Chondrocyte (in vitro differentiated cells): ENCODE results near the gene PLBD1. TPM values are rescaled to one million over a fixed set of nuclear protein-coding genes. Genes with fewer than 3 reads are reported as not detected.

Source experiments
- DNase-seq: peaks from one replicate; pipeline ENCODE4 v3.0.0; 2021; ENCODE audit warnings: mixed read lengths, low spot score
- H3K27ac Mint-ChIP-seq: one replicate; pipeline ENCODE4 v1.8.0; 2021; ENCODE audit warnings: mild to moderate bottlenecking, moderate library complexity, mixed read lengths; ENCODE audit not compliant: unreplicated experiment
- H3K27me3 Mint-ChIP-seq: 2 replicates; pipeline ENCODE4 v1.8.0; 2021; ENCODE audit warnings: low read depth, mixed read lengths
- H3K36me3 Mint-ChIP-seq: 2 replicates; pipeline ENCODE4 v1.8.0; 2021; ENCODE audit warnings: low read depth, mixed read lengths
- H3K4me1 Mint-ChIP-seq: 2 replicates; pipeline ENCODE4 v1.8.0; 2021; ENCODE audit warnings: low read depth, mild to moderate bottlenecking, mixed read lengths
- H3K4me3 Mint-ChIP-seq: one replicate; pipeline ENCODE4 v1.8.0; 2021; ENCODE audit warnings: mild to moderate bottlenecking, moderate library complexity, mixed read lengths; ENCODE audit not compliant: unreplicated experiment
- H3K9me3 Mint-ChIP-seq: 2 replicates; pipeline ENCODE4 v1.8.0; 2021; ENCODE audit warnings: low read depth, mixed read lengths
- total RNA-seq: library from RNA; stranded (reverse); gene quantifications from 3 replicates; pipeline ENCODE4 v1.2.1, GENCODE V29; 2021
- TF ChIP-seq, protein P1 (sequence below): fragments of 200-600 bp; sonication (generic); IDR thresholded peaks from 2 replicates; pipeline ENCODE4 v1.5.0; 2021; ENCODE audit warnings: antibody characterized with exemption, mild to moderate bottlenecking, moderate library complexity

PLBD1 gene
- total RNA-seq, 1 donor from 2014 or later, result 4.1 TPM

DNA sequence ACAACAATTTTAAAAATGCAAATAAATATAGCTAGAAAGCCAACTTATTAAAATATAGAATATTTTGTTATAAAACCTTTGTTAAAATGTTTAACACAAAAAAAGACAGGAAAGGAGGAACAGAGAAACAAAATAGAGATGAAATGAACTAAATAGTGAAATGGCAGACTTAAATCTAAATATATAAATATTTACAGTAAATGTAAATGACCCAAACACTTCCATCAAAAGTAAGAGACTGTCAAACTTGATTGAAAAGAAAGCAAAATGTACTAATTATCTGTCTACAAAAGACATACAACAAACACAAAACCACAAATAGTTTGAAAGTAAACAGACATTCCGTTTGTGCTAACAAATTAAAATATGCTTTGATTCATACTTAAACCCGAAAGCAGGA lies 41.7 kb downstream of the PLBD1 start:
- H3K4me3 Mint-ChIP-seq, result no peak overlapping the region
- TF ChIP-seq, protein P1, sequence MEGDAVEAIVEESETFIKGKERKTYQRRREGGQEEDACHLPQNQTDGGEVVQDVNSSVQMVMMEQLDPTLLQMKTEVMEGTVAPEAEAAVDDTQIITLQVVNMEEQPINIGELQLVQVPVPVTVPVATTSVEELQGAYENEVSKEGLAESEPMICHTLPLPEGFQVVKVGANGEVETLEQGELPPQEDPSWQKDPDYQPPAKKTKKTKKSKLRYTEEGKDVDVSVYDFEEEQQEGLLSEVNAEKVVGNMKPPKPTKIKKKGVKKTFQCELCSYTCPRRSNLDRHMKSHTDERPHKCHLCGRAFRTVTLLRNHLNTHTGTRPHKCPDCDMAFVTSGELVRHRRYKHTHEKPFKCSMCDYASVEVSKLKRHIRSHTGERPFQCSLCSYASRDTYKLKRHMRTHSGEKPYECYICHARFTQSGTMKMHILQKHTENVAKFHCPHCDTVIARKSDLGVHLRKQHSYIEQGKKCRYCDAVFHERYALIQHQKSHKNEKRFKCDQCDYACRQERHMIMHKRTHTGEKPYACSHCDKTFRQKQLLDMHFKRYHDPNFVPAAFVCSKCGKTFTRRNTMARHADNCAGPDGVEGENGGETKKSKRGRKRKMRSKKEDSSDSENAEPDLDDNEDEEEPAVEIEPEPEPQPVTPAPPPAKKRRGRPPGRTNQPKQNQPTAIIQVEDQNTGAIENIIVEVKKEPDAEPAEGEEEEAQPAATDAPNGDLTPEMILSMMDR, result no peak
- H3K36me3 Mint-ChIP-seq, result peaks cover 13% of the 10 kb centered on the region
- H3K27me3 Mint-ChIP-seq, result no peaks in the 10 kb centered on the region
- DNase-seq, result no peak
- H3K9me3 Mint-ChIP-seq, result peaks cover 42% of the 10 kb centered on the region
- no peaks in the 10 kb centered on the region for H3K4me1 Mint-ChIP-seq
- H3K27ac Mint-ChIP-seq, result no peak overlapping the region

DNA sequence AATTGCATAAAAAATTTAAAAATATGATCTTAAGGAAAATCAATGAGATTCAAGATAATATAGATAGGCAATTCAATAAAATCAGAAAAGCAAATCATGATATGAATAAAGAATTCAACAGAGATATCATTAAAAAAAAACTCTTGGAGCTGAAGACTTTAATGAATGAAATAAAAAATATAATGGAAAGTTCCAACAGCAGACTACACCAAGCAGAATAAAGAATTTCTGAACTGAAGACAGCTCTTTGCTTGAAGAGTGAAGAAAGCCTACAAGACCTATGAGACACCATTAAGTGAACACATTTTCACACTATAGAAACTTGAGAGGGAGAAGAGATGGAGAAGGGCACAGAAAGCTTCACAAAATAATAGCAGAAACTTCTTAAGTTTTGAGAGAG lies 45.9 kb downstream of the PLBD1 start:
- Mint-ChIP-seq H3K4me3 (no peak overlapping the region), H3K27me3 (no peaks in the 10 kb centered on the region), H3K9me3 (peaks cover 52% of the 10 kb centered on the region), H3K4me1 (no peaks in the 10 kb centered on the region), H3K36me3 (peaks cover 16% of the 10 kb centered on the region), H3K27ac (no peak overlapping the region)
- TF ChIP-seq, protein P1, result no peak
- DNase-seq, result no peak

DNA sequence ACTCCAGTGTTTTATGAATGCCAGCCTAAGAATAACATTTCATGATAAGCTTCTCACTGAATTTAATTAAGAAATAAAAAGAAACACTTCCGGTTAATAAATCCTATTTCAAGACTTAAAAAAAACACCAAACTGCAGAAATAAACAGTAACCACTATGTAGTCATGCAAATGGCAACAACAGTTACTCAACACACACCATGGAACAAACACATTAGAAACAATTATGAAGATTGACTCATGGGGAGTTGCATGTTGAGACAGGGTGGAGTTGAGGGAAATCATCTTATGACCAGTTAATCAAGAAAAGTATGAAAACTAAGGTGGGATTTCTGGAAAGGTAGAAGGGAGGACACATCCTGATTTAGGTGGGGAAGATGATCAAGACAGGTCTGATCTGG lies 52.7 kb downstream of the PLBD1 start:
- H3K36me3 Mint-ChIP-seq, result peaks cover 3% of the 10 kb centered on the region
- TF ChIP-seq, protein P1, result no peak
- H3K27ac Mint-ChIP-seq, result no peak overlapping the region
- peaks cover 4% of the 10 kb centered on the region for H3K9me3 Mint-ChIP-seq
- no peak overlapping the region for H3K4me3 Mint-ChIP-seq
- H3K27me3 Mint-ChIP-seq, result no peaks in the 10 kb centered on the region
- no peak for DNase-seq
- no peaks in the 10 kb centered on the region for H3K4me1 Mint-ChIP-seq

DNA sequence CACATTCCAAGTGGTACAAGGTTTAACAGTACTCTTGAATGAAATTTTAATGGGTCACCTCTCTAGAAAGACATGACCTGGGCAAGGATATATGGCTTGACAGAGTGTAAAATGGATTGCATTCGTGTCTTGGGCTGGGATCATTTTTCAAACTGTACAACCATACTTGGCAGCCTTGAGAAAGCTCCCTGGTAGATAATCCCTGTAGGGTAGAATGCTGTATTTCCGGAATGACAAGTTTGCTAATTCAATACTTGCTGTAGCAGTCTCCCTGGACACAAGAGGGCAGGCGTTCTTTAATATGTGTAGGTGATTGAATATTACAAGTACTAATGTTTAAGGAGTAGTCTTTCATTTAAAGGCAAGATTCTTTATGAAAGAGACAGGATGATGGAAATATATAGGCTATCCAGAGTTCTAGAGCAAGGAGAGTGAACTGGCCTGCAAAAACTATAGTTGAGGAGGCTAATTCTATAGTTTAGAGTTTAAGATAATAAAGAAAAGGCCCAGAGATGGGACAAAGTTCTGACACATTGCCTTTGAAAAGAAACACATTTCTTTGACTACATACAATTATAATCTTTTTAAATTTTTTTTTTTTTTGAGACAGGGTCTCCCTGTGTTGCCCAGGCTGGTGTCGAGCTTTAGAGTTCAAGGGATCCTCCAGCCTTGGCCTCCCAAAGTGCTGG lies 53.4 kb downstream of the PLBD1 start:
- DNase-seq, result no peak
- TF ChIP-seq, protein P1, result peak; percentile 69
- peaks cover 3% of the 10 kb centered on the region for H3K36me3 Mint-ChIP-seq
- H3K9me3 Mint-ChIP-seq, result no peaks in the 10 kb centered on the region
- no peak overlapping the region for H3K4me3 Mint-ChIP-seq
- H3K27ac Mint-ChIP-seq, result no peak overlapping the region
- no peaks in the 10 kb centered on the region for H3K4me1 Mint-ChIP-seq
- H3K27me3 Mint-ChIP-seq, result no peaks in the 10 kb centered on the region

DNA sequence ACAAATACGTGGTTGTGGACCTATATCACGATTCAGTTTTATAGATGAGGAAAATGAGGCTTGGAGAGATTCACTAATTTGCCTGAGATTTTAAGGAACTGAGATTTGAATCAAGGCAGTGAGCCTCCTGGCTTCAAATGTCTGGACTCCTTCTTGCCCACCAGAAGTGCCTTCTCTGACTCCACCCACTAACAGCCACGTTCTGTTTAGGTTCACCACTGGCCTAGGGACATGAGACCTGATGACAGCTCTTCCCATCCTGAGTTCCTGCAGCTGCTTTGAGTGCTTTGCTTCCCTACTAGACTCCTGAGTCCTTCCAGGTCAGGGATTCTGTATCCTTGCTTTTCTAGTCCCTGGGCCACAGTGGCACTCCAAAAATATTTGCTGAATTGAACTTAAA lies 57.1 kb downstream of the PLBD1 start:
- H3K27ac Mint-ChIP-seq, result no peak overlapping the region
- DNase-seq, result no peak
- H3K36me3 Mint-ChIP-seq, result peaks cover 6% of the 10 kb centered on the region
- TF ChIP-seq, protein P1, result no peak
- no peak overlapping the region for H3K4me3 Mint-ChIP-seq
- no peaks in the 10 kb centered on the region for H3K4me1 Mint-ChIP-seq
- H3K27me3 Mint-ChIP-seq, result no peaks in the 10 kb centered on the region
- no peaks in the 10 kb centered on the region for H3K9me3 Mint-ChIP-seq
